GM12892 (cell line): ENCODE measurements around the gene DNAJB14.
A peak's percentile ranks its signal among the peaks of the same experiment; 100 is the strongest.

Source experiments
- DNase-seq: peaks from one replicate; pipeline ENCODE4 v3.0.0; 2011; ENCODE audit not compliant: insufficient read length
- FAIRE-seq: peaks from 2 replicates; lab custom pipeline; 2011; peaks lifted over from hg19 to GRCh38; lab: Jason Lieb, UNC
- POLR2A ChIP-seq: IDR thresholded peaks from 2 replicates; pipeline ENCODE4 v1.6.1; 2011; ENCODE audit warnings: low read depth, low read length, control low read depth
- POLR2AphosphoS5 ChIP-seq: IDR thresholded peaks from 2 replicates; pipeline ENCODE4 v1.6.1; 2011; ENCODE audit warnings: low read depth, low read length, control low read depth
- TAF1 ChIP-seq: IDR thresholded peaks from 2 replicates; pipeline ENCODE4 v1.6.1; 2011; ENCODE audit warnings: low read depth, mild to moderate bottlenecking, control low read depth, low read length, borderline replicate concordance

The DNAJB14 gene

DNA sequence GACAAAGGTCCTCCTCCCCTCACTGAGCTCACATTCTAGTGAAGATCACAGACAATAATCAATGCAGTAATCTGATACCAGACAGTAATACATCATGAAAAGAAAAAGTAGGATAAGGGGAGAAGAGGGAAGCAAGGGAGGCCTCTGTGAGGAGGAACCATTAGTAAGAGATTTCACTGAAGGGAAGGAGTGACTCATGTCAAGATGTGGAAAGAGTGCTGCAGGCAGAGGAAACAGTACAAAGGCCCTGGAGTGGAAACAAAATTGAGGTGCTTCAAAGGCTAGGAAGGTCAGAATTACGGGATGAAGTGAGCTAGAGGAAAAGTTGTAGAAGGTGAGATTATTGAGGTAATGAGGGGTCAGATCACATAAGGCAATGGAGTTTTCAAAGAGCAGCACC lies 90.3 kb downstream of the DNAJB14 start:
- FAIRE-seq (no peak), DNase-seq (no peak)
- TF ChIP-seq POLR2A (0 out of 2 replicates have a peak, but pooled peaks have one; percentile 12), POLR2AphosphoS5 (no peak), TAF1 (no peak)

- TF ChIP-seq POLR2AphosphoS5 (no peak), POLR2A (no peak)
- peak; percentile 73 for FAIRE-seq
- no peak for DNase-seq
These were observed 90.7 kb downstream of the DNAJB14 start for GRCh38 chr4:99855678-99856077.

DNA sequence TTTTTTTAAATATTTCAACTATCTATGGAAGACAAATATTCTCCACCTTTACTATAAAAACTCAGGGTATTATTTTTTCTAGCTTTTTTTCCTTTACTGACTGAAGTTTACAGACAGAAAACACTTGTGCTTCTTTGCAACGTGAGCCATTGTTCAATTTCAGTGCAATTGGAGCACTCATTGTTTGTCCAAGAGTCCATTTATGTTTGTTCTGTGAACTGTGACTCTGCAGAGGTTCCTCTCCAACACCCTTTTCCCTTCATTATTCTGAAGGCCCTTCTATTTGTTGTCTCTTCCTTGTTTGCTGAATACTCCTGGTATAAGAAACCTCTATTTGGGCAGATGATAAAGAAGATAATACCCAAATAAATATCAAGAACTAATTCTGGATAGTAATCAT lies 92.4 kb downstream of the DNAJB14 start:
- no peak for DNase-seq

GRCh38 chr4:99853190-99853589 lies 93.2 kb downstream of the DNAJB14 start:
- DNase-seq (no peak), FAIRE-seq (peak; percentile 24)
- TF ChIP-seq POLR2A (no peak), POLR2AphosphoS5 (0 out of 2 replicates have a peak, but pooled peaks have one; percentile 2)

More for the DNA sequence above, 92.4 kb downstream of the DNAJB14 start:
- TF ChIP-seq POLR2AphosphoS5, result no peak
- no peak for TF ChIP-seq TAF1
- TF ChIP-seq POLR2A, result no peak
- FAIRE-seq, result no peak

DNA sequence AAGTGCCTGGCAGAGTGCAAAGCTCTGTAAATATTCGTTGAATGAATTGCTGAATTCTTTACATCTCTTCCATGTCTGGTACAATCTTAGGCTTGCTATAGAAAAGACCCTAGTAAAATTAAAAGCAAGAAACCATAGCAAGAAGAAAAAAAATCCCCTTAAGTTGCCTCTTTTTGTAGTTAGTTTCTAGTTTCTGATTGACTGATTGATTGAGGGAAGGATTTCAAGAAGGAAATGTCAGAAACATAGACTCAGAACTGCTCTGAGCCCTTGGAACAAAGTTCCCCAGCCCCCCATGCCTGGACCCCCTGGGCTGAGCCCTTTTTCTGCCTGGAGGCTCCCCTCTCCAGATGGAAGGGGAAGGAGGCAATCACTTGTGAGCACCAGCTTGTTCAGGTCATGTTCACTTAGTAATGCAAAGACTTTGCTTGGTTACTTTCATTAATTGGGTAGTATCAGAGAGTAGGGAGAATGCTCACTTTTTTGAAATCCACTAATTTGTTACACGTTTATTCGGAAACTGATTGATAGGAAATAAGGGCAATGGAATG lies 94.1 kb downstream of the DNAJB14 start:
- DNase-seq (no peak), FAIRE-seq (peak; percentile 67)
- TF ChIP-seq TAF1 (no peak), POLR2A (0 out of 2 replicates have a peak, but pooled peaks have one; percentile 12), POLR2AphosphoS5 (no peak)

GRCh38 chr4:99848591-99849001 lies 97.8 kb downstream of the DNAJB14 start:
- TF ChIP-seq POLR2A (0 out of 2 replicates have a peak, but pooled peaks have one; percentile 20), TAF1 (no peak), POLR2AphosphoS5 (no peak)
- FAIRE-seq, result peak; percentile 96
- DNase-seq, result no peak

DNA sequence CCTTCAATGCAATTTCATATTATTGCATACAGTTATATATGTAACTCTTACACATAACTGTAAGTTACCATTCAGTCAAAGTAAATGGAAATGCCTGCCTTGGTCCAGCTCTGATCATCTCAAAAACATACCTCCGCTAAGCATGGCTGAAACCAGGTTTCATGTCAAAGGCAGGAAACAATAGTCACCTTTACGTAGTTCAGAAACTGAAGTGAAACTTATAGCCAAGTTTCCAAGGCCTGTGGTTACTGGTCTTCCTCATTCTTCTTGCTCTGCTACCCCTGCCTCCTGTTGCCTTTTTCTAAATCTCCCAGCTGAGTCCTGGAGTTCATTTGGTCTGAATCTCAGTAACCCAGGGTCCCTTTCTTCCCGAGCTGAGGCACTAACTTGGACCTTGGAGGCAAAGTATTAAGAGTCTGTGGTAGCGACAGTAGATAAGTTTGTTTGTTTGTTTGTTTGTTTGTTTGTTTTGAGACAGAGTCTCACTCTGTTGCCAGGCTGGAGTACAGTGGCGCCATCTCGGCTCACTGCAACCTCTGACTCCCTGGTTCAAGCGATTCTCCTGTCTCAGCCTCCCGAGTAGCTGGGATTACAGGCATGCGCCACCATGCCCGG lies 98.9 kb downstream of the DNAJB14 start:
- TF ChIP-seq POLR2A (no peak), POLR2AphosphoS5 (peak; percentile 63)
- FAIRE-seq (peak; percentile 97), DNase-seq (peak; percentile 25)

DNA sequence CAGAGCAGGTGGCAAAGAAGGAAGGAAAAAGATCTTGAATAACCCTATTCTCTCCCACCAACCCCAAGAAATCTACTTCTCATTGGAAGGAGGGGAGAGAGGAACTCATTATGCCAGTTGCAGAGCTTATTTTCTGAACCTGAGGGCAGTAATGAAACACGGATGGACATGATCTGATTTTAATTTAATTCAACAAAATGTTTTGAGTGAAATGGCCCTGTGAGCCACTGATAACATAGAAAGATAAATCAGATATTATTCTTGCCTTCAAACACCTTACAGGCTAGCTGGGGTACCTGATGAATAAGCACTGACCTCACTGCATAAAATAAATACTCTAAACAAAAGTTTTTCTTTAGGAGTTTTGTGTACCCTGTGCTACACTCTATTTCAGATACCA lies 99.5 kb downstream of the DNAJB14 start:
- no peak for TF ChIP-seq TAF1
- TF ChIP-seq POLR2AphosphoS5, result no peak
- no peak for TF ChIP-seq POLR2A
- DNase-seq (no peak), FAIRE-seq (no peak)
